ENCODE data around the gene CCNI.
A peak's percentile ranks its signal among the peaks of the same experiment; 100 is the strongest.
"Not testable (repeated sequence)": the region's sequence is repeated elsewhere in the genome, so short reads cannot be mapped to it uniquely, and the experiment has no call there.

Gene CCNI

DNA sequence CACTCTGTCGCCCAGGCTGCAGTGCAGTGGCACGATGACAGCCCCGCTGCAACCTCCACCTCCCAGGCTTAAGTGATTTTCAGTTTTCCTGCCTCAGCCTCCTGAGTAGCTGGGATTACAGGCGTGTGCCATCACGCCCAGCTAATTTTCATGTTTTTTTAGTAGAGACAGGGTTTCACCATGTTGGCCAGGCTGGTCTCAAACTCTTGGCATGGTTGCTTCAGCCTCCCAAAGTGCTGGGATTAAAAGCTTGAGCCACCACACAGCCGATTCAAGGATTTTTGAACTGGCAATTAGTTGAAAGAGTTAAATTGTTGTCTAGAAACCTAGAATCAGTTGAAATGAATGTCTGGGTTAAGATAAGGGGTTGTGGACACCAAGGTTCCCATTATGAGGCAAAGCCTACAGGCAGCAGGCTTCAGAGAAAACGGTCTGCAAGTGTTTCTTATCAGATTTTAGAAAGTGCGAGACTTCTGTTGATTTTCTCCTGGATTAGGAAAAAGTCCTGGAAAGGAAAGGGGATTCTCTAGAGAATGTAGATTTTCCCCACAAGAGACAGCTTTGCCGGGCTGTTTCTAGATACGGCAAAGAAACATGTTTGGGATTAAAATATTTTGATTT lies 8.3 kb upstream of the CCNI start:
- no peaks in the 10 kb centered on the region for H3K9me3 ChIP-seq (ENCODE audit: control insufficient read depth, low read length)
- TF ChIP-seq, protein P1, sequence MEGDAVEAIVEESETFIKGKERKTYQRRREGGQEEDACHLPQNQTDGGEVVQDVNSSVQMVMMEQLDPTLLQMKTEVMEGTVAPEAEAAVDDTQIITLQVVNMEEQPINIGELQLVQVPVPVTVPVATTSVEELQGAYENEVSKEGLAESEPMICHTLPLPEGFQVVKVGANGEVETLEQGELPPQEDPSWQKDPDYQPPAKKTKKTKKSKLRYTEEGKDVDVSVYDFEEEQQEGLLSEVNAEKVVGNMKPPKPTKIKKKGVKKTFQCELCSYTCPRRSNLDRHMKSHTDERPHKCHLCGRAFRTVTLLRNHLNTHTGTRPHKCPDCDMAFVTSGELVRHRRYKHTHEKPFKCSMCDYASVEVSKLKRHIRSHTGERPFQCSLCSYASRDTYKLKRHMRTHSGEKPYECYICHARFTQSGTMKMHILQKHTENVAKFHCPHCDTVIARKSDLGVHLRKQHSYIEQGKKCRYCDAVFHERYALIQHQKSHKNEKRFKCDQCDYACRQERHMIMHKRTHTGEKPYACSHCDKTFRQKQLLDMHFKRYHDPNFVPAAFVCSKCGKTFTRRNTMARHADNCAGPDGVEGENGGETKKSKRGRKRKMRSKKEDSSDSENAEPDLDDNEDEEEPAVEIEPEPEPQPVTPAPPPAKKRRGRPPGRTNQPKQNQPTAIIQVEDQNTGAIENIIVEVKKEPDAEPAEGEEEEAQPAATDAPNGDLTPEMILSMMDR (IDR thresholded peaks at IDR 0.05) = no peak

DNA sequence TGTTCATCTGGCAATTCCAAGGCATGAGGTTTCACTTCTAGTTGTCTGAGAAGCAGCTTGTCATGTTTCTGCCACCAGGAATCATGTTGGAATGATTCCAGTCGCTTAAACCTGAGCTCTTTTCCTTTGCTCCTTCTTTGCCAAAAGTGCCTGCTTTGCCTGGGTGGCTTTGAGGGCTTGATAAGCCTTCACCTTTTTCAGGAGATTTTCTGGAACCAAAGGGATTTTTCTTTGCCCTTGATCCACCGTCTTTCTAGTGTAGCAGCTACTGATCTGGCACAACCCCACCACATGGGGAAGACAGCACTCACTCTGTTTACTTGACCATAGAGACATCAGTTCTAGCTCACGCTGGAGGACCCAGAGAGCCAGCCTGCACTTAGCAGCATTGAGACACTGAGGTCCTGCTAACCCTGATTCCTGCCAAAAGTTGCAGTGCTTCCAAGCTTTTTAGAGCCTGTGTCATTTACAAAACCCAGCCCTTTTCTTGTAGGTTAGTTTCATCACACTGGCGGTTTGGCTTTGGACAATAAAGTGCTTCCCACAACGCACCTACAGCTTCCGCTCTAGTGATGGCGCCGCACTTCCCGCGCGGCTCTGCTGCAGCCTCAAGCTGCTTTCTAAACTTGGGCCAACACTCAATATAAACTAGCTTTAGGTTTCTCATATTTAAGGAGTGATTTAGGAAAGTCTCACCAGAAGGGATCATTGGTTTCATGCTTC lies 7.3 kb upstream of the CCNI start:
- H3K9me3 ChIP-seq (ENCODE audit: control insufficient read depth, low read length) = no peaks in the 10 kb centered on the region
- H3K4me2 ChIP-seq (ENCODE audit: low read length) = no peak overlapping the region
- no peak overlapping the region for H3K4me3 ChIP-seq (ENCODE audit: low read depth, low read length)
- H2AFZ ChIP-seq = no peak overlapping the region
- H3K27ac ChIP-seq = no peak overlapping the region
- TF ChIP-seq, protein P1 (IDR thresholded peaks at IDR 0.05) = no peak
- no peaks in the 10 kb centered on the region for H3K36me3 ChIP-seq (ENCODE audit: control insufficient read depth, insufficient read depth, low read length)
- H3K27me3 ChIP-seq (ENCODE audit: control insufficient read depth, insufficient read depth, low read length) = no peaks in the 10 kb centered on the region
- peaks cover 2% of the 10 kb centered on the region for H3K4me1 ChIP-seq
- no peak overlapping the region for H3K9ac ChIP-seq
- H3K79me2 ChIP-seq = no peaks in the 10 kb centered on the region

More for the DNA sequence above, 8.3 kb upstream of the CCNI start:
- Histone ChIP-seq H2AFZ (peak overlapping the region; percentile 50), H3K36me3 (ENCODE audit: control insufficient read depth, insufficient read depth, low read length) (no peaks in the 10 kb centered on the region), H3K4me1 (peaks cover 2% of the 10 kb centered on the region), H3K4me2 (ENCODE audit: low read length) (no peak overlapping the region), H3K9ac (no peak overlapping the region), H3K4me3 (ENCODE audit: low read depth, low read length) (no peak overlapping the region), H3K27ac (no peak overlapping the region), H3K27me3 (ENCODE audit: control insufficient read depth, insufficient read depth, low read length) (no peaks in the 10 kb centered on the region), H3K79me2 (no peaks in the 10 kb centered on the region)

DNA sequence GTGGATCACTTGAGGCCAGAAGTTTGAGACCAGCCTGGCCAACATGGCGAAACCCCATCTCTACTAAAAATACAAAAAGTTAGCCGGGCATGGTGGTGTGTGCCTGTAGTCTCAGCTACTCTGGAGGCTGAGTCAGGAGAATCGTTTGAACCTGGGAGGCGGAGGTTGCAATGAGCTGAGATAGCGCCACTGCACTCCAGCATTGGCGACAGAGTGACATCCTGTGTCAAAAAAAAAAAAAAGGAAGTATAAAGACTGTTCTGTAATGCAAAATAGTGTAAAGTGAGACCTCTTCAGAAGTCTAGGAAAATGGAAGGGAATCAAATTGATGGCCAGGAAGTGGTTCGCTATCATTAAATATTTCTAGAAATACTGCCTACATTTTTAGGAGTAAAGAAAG lies 5.0 kb upstream of the CCNI start:
- H2AFZ ChIP-seq; H3K27ac ChIP-seq; H3K27me3 ChIP-seq (ENCODE audit: control insufficient read depth, insufficient read depth, low read length); H3K9me3 ChIP-seq (ENCODE audit: control insufficient read depth, low read length); H3K4me1 ChIP-seq; H3K4me2 ChIP-seq (ENCODE audit: low read length); H3K36me3 ChIP-seq (ENCODE audit: control insufficient read depth, insufficient read depth, low read length); H3K9ac ChIP-seq; H3K79me2 ChIP-seq; H3K4me3 ChIP-seq (ENCODE audit: low read depth, low read length): not testable (repeated sequence)

DNA sequence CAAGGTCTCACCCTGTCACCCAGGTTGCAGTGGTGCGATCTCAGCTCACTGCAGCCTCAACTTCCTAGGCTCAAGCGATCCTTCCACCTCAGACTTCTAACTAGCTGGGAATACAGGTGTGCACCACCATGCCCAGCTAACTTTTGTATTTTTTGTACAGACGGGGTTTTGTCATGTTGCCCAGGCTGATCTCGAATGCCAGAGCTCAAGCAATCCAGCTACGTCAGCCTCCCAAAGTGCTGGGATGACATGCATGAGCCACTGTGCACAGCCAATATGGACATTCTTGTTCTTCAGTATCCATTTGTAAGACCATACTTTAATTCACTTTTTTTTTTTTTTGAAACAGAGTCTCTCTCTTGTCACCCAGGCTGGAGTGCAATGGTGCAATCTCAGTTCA lies 3.5 kb upstream of the CCNI start:
- H3K79me2 ChIP-seq = no peaks in the 10 kb centered on the region
- H3K9ac ChIP-seq = no peak overlapping the region
- TF ChIP-seq, protein P1 (IDR thresholded peaks at IDR 0.05) = no peak
- H3K27me3 ChIP-seq (ENCODE audit: control insufficient read depth, insufficient read depth, low read length) = no peaks in the 10 kb centered on the region
- H3K36me3 ChIP-seq (ENCODE audit: control insufficient read depth, insufficient read depth, low read length) = no peaks in the 10 kb centered on the region
- no peak overlapping the region for H3K4me3 ChIP-seq (ENCODE audit: low read depth, low read length)
- peaks cover 2% of the 10 kb centered on the region for H3K4me1 ChIP-seq
- no peak overlapping the region for H3K4me2 ChIP-seq (ENCODE audit: low read length)
- H3K27ac ChIP-seq = no peak overlapping the region
- no peak overlapping the region for H2AFZ ChIP-seq
- H3K9me3 ChIP-seq (ENCODE audit: control insufficient read depth, low read length) = no peaks in the 10 kb centered on the region

DNA sequence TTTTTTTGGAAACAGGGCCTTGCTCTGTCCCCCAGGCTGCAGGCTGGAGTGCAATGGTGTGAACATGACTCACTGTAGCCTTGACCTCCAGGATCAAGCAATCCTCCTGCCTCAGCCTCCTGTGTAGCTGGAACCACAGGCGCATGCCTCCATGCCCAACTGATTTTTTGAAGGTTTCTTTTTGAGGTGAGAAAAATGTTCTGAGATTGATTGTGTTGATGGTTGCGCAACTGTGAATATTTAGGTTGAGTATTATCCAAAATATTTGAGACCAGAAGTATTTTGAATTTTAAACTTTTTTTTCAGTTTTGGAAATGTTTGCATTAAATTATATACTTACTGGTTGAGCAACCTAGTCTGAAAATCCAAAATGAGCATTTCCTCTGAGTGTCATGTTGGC lies 2.6 kb upstream of the CCNI start:
- TF ChIP-seq, protein P1 (IDR thresholded peaks at IDR 0.05) = no peak
- Histone ChIP-seq H3K27ac (no peak overlapping the region), H3K4me3 (ENCODE audit: low read depth, low read length) (no peak overlapping the region), H3K27me3 (ENCODE audit: control insufficient read depth, insufficient read depth, low read length) (no peaks in the 10 kb centered on the region), H3K4me2 (ENCODE audit: low read length) (no peak overlapping the region), H3K9ac (no peak overlapping the region), H2AFZ (no peak overlapping the region), H3K36me3 (ENCODE audit: control insufficient read depth, insufficient read depth, low read length) (no peaks in the 10 kb centered on the region), H3K79me2 (no peaks in the 10 kb centered on the region), H3K4me1 (peaks cover 2% of the 10 kb centered on the region), H3K9me3 (ENCODE audit: control insufficient read depth, low read length) (no peaks in the 10 kb centered on the region)
